Stomach (tissue), 9 donors: ENCODE measurements around the gene VPS45. TPM values are rescaled to one million over a fixed set of nuclear protein-coding genes. Genes with fewer than 3 reads are reported as not detected.

Experiments
- DNase-seq, 2 donors: peaks; one replicate each; pipeline versions ENCODE4 v3.0.0 to v3.0.0-alpha.2; 2013 to 2019
- H3K27ac ChIP-seq, 5 donors: fragments of 200-600 bp in 4 of 5; sonication (generic) in 4 of 5; one replicate each; pipeline ENCODE4 v1.5.1; 2013 to 2019; ENCODE audit warnings: mild to moderate bottlenecking in 1 of 5, moderate library complexity in 1 of 5
- H3K27me3 ChIP-seq, 3 donors: fragments of 200-600 bp; sonication (generic); one replicate each; pipeline ENCODE4 v1.5.1; 2017 to 2019; ENCODE audit warnings: mixed run types in 1 of 3
- H3K36me3 ChIP-seq, 4 donors: fragments of 200-600 bp; sonication (generic); 1 replicate in 3 of 4; 2 replicates in 1 of 4; pipeline ENCODE4 v1.5.1; 2016 to 2019
- H3K4me1 ChIP-seq, 4 donors: fragments of 200-600 bp; sonication (generic); one replicate each; pipeline ENCODE4 v1.5.1; 2016 to 2019
- H3K4me3 ChIP-seq, 4 donors: fragments of 200-600 bp; sonication (generic) in 3 of 4; one replicate each; pipeline ENCODE4 v1.5.1; 2016 to 2019; ENCODE audit warnings: mild to moderate bottlenecking in 1 of 4
- H3K9me3 ChIP-seq, 4 donors: fragments of 200-600 bp; sonication (generic); one replicate each; pipeline ENCODE4 v1.5.1; 2016 to 2019
- EP300 ChIP-seq: sonication (generic); formaldehyde crosslinking; IDR thresholded peaks from one replicate; pipeline ENCODE4 v1.6.1; 2017; ENCODE audit warnings: antibody characterized with exemption
- POLR2A ChIP-seq, 4 donors: fragments of 450-650 bp; IDR thresholded peaks; one replicate each; pipeline ENCODE4 v1.6.1; 2016; ENCODE audit warnings: antibody characterized with exemption in 4 of 4, control low read depth in 2 of 4, mild to moderate bottlenecking in 1 of 4, moderate library complexity in 1 of 4
- POLR2AphosphoS5 ChIP-seq, 3 donors: sonication (generic); formaldehyde crosslinking; IDR thresholded peaks; one replicate each; pipeline ENCODE4 v1.6.1; 2016; ENCODE audit warnings: antibody characterized with exemption in 3 of 3
- WGBS, 5 donors: extraction: QIAGEN DNeasy Blood & Tissue Kit in 3 of 5; methylation state at CpG; one replicate each; pipeline versions ENCODE4 v1.1.5 to v1.1.7; 2013 to 2018; 5-methylcytosine and 5-hydroxymethylcytosine counted together
- intact Hi-C: fragments of 100-400 bp; cut with DNase I; formaldehyde crosslinking; loops from one replicate; pipeline ENCODE4 v1.15.1; 2023; ENCODE audit warnings: low total_unique reads
- polyA plus RNA-seq, 3 donors: library from polyadenylated mRNA; stranded (reverse); fragments of 200-250 nt; gene quantifications; one replicate each; pipeline ENCODE4 v1.2.3, GENCODE V29; 2013
- total RNA-seq, 5 donors: library from RNA; depleted of rRNA; stranded (reverse); fragments of >200 nt; gene quantifications; one replicate each; pipeline versions ENCODE4 v1.1.0 to v1.2.3, GENCODE V29; 2014 to 2016
- TF ChIP-seq, protein P1 (sequence below), 7 experiments: fragments of 450-650 bp in 4 of 7; fragments of 200-600 bp in 3 of 7; sonication (generic) in 3 of 7; IDR thresholded peaks; one replicate each; pipeline ENCODE4 v1.5.1; 2016 to 2019; ENCODE audit warnings: antibody characterized with exemption in 7 of 7, control low read depth in 2 of 7, mild to moderate bottlenecking in 1 of 7
- donor health status: healthy with polysubstance abuse.
- donor health status: Bipolar disorder and iron deficiency.
- donor health status: healthy.

Gene VPS45
- total and polyA plus RNA-seq, 8 donors, result 13.3 to 69.9 (median 30.5) TPM

DNA sequence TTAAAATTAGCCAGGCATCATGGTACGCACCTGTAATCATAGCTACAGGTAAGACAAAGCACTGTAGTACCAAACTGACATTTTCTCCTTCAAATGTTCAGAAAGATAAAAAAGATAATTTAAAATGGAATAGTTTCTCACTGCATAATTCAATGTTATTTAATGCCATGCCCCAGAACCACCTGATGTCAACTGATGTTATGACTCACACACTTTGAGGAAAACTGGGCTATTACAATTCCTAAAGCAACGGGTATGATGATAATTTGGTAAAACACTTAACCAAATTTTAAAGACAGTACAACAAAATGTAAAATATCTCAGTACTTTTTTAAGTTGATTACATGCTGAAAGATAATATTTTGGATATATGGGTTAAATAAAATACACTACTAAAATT, 59.2 kb downstream of the VPS45 start:
- H3K4me1 ChIP-seq, result no peaks in the 10 kb centered on the region
- intact Hi-C loops, result no loop called here
- H3K9me3 ChIP-seq, result no peaks in the 10 kb centered on the region
- peaks cover 0 to 23% (median 11%) of the 10 kb centered on the region in 4 donors for H3K36me3 ChIP-seq
- 81 to 96% (median 93%) methylated on average over 2 of the region's 2 CpGs for WGBS, 5 donors
- no peak for DNase-seq
- TF ChIP-seq, protein P1, sequence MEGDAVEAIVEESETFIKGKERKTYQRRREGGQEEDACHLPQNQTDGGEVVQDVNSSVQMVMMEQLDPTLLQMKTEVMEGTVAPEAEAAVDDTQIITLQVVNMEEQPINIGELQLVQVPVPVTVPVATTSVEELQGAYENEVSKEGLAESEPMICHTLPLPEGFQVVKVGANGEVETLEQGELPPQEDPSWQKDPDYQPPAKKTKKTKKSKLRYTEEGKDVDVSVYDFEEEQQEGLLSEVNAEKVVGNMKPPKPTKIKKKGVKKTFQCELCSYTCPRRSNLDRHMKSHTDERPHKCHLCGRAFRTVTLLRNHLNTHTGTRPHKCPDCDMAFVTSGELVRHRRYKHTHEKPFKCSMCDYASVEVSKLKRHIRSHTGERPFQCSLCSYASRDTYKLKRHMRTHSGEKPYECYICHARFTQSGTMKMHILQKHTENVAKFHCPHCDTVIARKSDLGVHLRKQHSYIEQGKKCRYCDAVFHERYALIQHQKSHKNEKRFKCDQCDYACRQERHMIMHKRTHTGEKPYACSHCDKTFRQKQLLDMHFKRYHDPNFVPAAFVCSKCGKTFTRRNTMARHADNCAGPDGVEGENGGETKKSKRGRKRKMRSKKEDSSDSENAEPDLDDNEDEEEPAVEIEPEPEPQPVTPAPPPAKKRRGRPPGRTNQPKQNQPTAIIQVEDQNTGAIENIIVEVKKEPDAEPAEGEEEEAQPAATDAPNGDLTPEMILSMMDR (IDR thresholded peaks at IDR 0.05), result no peak
- no peak for TF ChIP-seq POLR2AphosphoS5 (IDR thresholded peaks at IDR 0.05)
- TF ChIP-seq EP300, result no peak
- TF ChIP-seq POLR2A (IDR thresholded peaks at IDR 0.05), result no peak
- H3K4me3 ChIP-seq, result no peak overlapping the region
- no peak overlapping the region for H3K27ac ChIP-seq
- H3K27me3 ChIP-seq, result no peaks in the 10 kb centered on the region

DNA sequence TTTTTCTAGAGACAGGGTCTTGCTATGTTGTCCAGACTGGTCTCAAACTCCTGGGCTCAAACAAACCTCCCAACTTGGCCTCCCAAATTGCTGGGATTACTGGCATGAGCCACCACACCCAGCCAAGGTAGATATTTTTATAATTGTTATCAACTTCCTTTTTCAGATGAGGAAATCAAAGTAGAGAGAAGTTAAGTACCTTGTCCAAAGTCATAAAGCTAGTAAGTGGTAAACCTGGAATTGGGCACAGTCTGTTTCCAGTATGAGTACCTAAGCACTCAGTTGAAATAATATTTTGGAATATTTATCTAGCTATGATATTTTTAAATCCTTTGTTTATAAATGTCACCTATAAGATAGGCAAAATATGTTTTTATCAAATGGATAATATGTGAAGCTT, 59.9 kb downstream of the VPS45 start:
- DNase-seq, result no peak
- H3K27me3 ChIP-seq, result no peaks in the 10 kb centered on the region
- intact Hi-C loops, result no loop called here
- H3K36me3 ChIP-seq, result peaks cover 0 to 17% (median 9%) of the 10 kb centered on the region in 4 donors
- TF ChIP-seq POLR2AphosphoS5 (IDR thresholded peaks at IDR 0.05), result no peak
- TF ChIP-seq, protein P1 (IDR thresholded peaks at IDR 0.05), result no peak
- TF ChIP-seq EP300, result no peak
- TF ChIP-seq POLR2A (IDR thresholded peaks at IDR 0.05), result no peak
- H3K27ac ChIP-seq, result no peak overlapping the region
- H3K4me3 ChIP-seq, result no peak overlapping the region
- no peaks in the 10 kb centered on the region for H3K9me3 ChIP-seq
- H3K4me1 ChIP-seq, result no peaks in the 10 kb centered on the region

DNA sequence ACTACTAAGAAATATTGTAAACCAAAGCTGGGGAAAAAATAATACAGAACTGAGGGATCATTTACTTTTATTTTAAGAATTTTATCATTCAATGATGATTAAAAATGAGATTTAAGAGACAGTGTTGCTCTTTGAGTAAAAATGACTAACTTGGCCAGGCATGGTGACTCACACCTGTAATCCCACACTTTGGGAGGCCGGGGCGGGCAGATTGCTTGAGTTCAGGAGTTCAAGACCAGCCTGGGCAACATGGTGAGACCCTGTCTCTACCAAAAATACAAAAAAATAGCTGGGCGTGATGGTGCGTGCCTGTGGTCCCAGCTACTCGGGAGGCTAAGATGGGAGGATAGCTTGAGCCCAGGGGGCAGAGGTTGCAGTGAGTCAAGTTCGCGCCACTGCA, 60.3 kb downstream of the VPS45 start:
- 92 to 96% (median 94%) methylated on average over 7 of the region's 7 CpGs for WGBS, 5 donors
- intact Hi-C loops, result no loop called here
- DNase-seq, result no peak
- Histone ChIP-seq H3K27me3 (no peaks in the 10 kb centered on the region), H3K9me3 (no peaks in the 10 kb centered on the region), H3K4me1 (no peaks in the 10 kb centered on the region), H3K36me3 (peaks cover 0 to 13% (median 7%) of the 10 kb centered on the region in 4 donors), H3K27ac (no peak overlapping the region), H3K4me3 (no peak overlapping the region)
- TF ChIP-seq POLR2AphosphoS5 (IDR thresholded peaks at IDR 0.05) (no peak), EP300 (no peak), POLR2A (IDR thresholded peaks at IDR 0.05) (no peak)
- TF ChIP-seq, protein P1 (IDR thresholded peaks at IDR 0.05), result no peak

DNA sequence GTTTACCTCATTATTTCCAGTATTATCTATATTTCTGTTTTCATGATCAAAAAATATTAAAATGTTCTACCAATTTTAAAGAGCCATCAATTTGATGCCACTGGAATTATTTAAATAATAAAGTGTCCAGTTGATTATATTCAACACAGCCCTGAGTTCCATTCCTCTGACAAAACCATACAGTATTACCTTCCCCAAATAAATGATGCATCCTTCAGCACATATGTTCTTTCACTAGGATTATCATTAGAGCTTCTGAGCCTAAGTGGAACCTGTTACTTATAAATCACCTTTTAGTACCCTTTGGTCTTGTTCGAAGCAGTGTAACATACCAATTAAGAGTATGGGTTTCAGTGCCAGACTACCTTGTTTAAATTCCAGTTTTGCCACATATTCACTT, 64.8 kb downstream of the VPS45 start:
- H3K4me3 ChIP-seq, result no peak overlapping the region
- no peak overlapping the region for H3K27ac ChIP-seq
- H3K9me3 ChIP-seq, result no peaks in the 10 kb centered on the region
- H3K4me1 ChIP-seq, result no peaks in the 10 kb centered on the region
- intact Hi-C loops, result no loop called here
- peaks cover 0 to 6% (median 1%) of the 10 kb centered on the region in 4 donors for H3K36me3 ChIP-seq
- H3K27me3 ChIP-seq, result no peaks in the 10 kb centered on the region
- WGBS, 5 donors, result 77 to 99% (median 95%) methylated on average over 1 of the region's 1 CpG
- TF ChIP-seq POLR2A (IDR thresholded peaks at IDR 0.05) (no peak), EP300 (no peak), POLR2AphosphoS5 (IDR thresholded peaks at IDR 0.05) (no peak)
- TF ChIP-seq, protein P1 (IDR thresholded peaks at IDR 0.05), result no peak
- DNase-seq, result no peak
